Ammon's horn (tissue), 1 donor: ENCODE data around the gene TSPAN1.

Experiments
- DNase-seq: peaks from one replicate; pipeline ENCODE4 v3.0.0-alpha.2; 2016; ENCODE audit warnings: low spot score

TSPAN1 gene, protein sequence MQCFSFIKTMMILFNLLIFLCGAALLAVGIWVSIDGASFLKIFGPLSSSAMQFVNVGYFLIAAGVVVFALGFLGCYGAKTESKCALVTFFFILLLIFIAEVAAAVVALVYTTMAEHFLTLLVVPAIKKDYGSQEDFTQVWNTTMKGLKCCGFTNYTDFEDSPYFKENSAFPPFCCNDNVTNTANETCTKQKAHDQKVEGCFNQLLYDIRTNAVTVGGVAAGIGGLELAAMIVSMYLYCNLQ

DNA sequence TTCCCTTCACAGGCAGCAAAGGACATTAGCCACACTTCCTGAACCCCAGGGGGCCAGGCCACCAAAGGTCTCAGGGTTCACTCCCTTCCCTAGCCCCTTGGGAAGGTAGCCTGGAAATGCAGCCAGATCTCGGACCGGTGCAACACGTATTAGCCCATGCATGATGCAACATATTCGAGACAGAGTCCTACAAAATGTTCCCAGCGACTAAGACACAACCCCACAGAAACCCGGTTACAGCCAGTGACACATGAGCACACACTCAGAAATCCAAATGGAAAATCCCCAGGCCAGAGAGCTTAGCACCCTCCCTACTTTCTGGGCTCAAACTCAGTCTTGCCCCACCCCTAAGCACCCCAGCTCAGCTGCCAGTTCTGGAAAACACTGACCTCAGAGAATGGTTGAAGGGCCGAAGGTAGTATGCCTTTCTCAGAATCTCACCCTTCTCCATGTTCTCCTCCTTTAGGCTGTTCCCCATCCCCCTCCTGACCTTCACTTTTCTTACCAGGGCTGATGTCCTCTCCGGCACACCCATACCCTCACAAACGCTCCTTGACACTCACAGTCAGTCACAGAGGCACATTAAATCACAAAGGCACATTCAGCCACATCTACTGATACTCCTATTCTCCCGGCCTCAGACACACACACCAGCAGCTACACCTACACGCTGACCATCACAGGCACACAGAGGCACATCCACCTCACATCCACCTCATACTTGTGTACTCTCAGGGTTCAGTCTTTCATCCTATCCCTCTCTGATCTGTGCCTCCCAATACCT is at the start of gene TSPAN1:
TSS of gene TSPAN1 (plus strand) at position 640 of the 784 bp plus-strand sequence. CDS start 6,021 bp downstream, outside the sequence.
- no peak for DNase-seq

DNA sequence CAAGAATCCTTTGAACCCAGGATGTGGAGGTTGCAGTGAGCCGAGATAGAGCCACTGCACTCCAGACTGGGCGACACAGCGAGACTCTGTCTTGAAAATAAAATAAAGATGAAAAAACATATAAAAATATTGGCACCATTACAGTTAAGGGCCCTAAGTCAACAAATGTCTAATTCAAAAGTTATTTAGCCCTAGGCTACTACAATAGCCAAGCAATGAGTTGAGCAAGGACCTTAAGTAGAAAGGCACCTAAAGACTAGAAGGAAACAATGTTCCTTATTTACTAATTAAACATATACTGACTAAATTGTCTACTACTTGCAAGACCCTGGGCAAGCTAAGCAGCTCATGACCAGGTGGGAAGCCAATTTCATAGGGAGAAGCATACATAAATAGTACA is 46.5 kb upstream of the TSPAN1 start:
- no peak for DNase-seq

DNA sequence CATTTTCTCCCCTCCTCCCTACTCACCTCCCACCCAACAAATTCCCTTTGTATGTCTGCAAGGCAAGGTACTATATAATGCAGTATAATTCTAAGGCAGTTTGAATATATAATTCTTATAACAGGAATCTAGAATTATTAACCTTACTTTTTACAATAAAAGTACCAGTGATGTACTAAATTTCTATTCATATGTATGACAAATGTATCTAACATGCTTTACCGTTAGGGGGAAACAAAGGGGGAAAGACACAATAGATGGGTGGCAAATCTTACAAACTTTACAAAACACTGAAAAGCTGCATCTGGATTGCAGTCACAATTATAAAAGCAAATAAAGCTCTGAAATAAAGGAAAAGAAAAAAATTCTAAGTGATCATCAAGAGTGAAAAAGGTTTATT is 44.8 kb upstream of the TSPAN1 start:
- DNase-seq, result no peak

DNA sequence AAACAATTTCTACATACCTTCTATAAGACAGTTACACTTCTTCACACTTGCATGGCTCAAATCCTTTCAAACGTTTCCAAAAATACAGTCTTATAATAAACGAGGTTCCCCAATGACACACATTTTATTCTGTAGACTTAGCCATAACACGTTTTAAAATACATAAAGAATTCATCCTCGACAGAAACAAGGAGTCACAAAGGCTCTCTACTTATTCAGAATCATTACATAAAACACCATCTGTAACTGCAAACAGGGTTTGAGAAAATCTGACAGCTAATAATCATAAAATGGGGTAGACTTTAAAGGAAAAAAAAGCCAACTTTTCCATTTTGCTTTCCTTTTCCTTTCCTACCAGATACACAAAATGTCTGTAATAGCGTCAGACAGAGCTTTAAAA is 44.3 kb upstream of the TSPAN1 start:
- DNase-seq, result no peak

DNA sequence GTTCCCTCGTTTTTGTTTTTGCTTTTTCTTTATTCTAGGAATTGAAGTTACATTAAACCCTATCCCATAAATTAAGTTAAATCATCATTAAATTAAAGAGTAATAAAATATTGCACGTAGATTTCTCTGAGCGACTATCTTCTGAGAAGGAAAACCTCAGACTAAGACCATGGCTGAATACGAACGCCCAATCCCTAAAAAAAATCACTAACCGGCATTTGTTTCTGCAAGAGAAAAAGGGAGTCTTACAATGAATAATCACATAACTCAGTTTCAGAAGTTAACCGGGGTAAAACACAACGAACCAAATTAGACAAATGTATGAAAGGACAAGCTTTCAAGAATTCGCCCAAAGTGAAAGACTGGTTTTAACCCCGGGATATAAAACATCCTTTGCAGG is 43.8 kb upstream of the TSPAN1 start:
- no peak for DNase-seq

DNA sequence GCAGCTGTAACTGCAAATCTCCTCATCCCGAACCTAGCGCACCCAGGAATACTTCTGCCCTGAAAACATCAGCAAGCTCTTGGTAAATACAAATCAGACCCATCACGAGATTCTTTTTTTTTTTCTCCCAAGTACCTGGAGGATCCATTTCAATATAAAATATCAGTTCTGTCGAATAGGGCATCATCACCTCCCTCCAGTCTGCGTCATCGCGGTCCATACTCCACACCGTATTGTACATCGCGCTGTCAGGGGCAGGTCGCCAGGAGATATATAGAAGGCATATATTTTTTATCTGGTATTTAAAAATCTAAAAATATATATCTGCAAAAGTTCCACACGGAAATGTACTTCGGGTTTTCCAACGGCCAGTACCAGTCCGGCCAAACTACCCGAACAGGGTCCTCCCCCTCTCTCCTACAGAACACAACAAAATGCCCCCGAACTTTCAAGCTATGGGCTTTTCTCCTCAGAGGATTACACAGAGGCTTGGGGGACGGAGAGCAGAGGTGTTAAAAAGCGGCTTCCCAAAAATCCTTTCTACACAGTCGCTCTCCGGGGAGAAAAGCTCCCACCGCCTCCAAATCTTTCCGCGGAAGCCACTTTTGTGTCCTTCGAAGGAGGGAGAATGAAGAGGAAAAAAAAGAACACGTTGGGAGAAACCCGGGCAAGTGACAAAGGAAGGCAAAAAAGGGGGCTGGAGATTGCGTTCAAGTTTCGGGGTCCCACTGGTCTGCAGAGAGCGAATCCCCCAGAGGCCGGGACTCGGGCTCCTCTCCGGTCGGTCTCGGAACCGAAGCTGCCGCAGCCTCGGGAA is 43.0 kb upstream of the TSPAN1 start:
- DNase-seq, result peak; percentile 30

DNA sequence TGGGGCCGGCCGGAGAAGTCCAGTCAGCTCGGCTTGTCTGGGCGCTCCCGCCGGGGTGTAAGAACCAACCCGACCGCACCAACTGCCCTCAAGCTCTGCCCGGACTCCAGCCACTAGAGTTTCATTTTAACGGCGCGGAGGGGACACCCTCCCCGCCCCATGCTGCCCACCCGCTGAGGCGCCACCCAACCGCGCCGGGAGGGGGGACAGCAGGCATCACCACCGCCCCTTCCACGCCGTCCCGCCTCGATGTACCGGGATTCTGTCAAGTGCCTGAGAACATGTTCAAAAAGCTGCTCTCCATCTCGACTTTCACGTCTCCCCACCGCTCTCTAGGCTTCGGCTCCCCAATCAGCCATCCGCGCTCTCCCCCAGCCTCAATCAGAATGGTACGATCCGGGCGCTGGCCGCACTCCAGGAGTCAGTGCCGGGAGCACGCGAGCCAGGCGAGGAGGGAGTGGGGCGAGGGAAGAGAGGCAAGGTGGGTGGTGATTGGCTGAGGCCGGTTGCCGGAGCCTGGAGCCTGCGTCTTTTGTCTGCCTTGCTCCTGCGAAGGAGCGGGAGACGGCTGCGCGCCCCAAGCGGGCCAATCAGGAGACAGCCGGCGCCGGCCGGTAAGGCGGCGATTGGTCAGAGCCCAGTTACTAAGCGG is 42.2 kb upstream of the TSPAN1 start, which contains the start of gene PIK3R3:
TSS of gene PIK3R3 (minus strand) at position 101 of the 652 bp plus-strand sequence. CDS start 677 bp downstream, outside the sequence.
- peak; percentile 99 for DNase-seq

DNA sequence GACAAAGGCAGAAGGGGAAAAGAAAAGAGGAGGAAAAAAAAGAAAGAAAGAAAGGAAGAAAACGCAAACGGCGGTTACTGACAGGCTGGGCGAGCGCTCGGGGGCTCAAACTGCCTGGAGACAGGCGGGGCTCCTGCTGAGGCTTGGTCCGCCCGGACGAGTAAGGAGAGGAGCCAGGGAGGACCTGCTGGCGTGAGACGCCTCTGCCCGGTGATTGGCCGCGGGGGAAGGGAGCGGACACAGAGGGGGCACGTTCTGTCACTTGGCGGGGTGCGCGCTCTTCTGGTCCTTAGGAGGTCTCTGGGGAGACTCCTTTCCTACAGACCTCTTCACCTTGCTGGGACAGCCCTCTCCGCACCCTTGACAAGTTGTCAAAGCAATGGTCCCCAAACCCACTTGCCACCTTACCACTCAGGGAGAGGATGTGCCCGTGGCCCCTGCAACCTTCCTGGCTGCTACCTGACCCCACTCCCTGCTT is 41.7 kb upstream of the TSPAN1 start:
- DNase-seq, result no peak

DNA sequence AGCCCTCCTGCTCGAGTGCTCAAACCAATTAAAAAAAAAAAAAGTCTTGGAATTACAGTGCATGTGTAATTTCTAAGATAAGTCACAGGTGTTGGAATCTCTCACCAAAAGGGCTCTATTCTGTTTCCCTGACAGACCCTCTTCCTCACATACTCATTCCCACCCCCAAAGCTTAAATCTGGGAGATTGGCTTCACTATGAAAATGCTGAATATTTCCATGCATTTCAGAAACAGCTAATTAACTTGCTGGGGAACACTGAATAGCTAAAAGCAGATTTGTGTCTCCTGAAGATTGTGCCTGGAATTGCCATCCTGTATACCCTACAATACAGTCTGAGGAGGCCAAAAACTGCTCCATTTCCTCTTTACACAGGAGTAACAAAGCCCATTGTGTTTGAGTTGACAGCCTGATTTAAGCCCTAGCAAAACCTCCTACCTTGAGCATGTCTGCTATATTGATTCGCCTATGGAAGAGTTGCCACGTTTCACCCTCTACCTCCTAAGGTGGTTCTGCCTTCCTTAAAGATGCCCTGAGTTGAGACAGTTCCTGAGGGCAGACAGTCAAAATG is 41.0 kb upstream of the TSPAN1 start:
- no peak for DNase-seq

DNA sequence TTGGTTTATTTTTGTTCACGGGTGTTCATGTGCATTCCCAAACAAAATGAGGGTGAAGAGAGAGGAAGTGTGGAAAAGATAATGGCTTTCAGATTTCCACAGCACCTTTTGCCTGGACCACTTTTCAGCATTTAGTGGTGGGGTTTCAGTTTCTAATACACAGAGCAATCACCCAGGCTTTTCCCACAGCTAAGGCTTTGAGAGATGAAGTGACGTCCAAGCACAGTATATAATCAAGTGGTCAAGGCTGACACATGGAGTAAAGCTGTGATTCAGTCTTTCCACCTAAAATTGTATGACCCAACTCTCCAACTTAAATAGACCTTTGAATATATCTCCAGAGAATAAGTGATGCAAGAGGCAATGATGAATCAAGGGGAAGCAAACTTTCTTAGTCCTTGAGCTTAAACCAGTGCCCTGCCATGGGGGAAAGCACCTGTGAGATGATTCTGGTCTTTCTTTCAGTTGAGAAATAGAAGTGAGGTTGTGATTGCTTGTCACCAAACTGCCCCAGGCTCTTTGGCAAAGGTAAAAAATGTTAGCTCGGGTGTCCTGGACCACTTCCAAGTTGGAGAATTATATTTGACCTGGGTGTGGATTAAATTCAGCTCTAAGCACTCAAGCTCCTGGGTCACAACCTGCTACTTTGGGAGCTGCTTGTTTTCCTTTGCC is 40.1 kb upstream of the TSPAN1 start:
- no peak for DNase-seq

DNA sequence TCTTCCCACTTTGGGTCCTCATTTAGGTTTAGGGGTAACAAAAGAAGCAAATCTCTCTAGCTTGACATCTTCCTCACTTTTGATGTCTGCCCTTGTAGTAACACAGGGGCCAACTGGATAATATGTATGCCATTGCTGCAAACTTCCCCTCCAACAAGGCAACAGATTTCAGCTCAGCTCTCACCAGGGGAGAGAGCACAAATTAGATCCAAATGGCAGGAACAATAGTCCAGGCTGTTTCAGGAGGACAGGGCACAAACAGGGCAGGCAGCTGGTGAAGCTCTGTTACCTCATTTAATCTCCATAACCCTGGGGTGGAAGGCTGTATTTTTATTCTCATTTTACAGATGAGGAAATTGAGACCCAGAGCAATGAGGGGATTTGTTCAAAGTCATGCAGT is 38.2 kb upstream of the TSPAN1 start:
- DNase-seq, result no peak

DNA sequence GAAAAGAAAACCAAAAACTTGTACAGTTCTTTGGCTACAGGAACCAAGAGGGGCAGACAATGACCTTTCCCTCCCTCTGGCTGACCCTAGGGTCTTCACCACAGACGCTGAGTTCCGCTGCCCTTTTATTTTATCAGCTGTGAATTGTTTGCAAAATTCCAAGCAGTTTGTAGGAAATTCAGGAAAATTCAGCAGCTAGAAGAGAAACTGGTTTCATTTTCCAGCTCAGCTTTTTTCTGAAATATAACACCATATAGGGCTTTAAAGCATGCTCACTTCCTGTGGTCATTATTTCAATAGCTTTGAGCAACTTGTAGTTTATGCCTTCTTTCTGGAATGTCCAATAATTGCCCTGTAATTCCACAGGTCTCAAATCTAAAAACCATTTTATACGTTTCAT is 37.0 kb upstream of the TSPAN1 start:
- DNase-seq, result no peak

DNA sequence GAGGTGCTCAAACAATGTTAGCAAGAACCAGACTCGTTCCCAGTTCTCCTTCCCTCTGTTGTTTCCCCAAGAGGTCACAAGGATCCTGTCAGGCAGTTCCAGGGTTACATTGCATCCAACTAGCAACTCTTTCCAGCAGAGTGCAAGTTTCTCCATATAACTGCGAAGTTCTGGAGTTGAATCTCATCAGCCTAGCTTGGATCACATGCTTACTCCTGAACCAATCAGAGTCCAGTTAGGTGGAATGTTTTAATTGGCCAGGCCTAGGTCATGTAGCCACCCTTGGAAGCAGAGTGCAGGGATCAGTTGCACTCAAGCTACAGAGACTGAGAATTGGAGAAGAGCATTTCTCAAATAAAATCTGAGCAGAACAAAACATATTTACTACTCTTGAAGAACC is 26.6 kb upstream of the TSPAN1 start:
- no peak for DNase-seq

DNA sequence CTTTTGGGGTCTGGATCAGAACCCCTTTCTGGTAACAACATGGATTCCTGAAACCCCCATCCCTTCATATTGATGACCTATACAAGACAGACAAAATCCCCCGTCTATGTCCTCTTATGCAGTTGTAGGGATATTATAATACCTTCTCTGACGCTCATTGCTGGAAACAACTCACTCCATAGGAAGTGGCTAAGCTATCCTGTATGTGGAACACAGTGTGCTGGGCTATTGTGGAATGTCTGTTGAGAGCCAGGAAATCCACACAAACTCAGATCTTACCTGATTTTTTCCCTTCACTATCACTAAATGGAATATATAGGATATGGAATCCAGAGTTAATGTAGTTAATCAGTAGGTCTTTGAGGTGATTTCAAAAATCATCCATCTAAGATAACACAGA is 24.8 kb upstream of the TSPAN1 start:
- no peak for DNase-seq

DNA sequence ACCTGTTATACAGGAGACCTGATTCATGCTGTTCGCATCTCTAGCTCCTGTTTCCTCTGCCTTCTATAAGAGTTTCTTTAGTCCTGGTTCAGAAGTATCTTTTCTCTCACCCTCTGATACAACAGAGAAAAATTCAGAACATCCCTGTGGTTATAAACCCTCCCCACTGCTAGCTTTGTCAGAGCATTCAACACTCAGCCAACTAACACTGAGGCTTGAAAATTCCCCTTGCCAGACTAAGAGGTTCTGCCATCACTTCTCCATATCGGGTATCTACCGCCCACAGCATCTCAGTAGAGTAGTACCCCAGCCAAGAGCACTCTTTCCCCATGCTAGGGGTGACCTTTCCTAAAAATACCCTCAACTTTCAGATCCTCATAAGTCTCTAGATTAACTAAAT is 22.9 kb upstream of the TSPAN1 start:
- no peak for DNase-seq

DNA sequence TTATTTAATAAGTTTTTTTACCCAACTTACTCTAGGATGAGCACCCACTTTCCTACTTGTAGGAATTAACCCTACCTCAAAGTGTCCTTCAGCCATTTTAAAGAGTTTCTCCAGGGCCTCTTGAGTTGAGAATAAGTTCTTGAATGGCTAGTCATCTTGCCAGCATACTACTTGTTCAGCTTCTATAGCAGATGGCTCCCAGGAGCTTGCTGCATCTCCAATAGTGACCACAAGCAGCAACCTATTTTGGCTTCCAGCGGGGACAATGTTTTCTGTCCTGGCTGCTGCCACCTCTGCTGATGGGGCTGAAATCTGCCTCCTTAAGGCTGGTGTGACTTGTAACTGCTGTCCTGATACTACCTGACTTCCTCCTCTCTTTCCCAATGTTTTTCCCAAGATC is 21.7 kb upstream of the TSPAN1 start:
- DNase-seq, result no peak

DNA sequence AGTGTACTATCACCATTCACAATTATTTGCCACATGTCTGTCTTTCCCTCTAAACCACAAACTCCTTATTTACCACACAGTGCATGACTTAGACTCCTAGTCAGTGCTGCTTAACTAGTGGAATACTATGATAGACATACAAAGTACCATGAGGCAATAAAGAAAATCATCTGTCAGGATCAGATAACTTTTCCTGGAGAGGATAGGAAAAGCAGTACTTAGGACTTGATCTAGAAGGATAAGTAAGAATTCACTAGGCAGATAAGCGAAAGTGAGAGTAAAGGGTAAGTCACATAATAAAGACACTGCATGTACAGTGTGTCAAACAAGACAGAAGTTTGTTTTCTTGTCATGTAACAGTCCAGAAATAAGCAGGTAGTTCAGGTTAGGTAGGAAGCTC is 21.2 kb upstream of the TSPAN1 start:
- no peak for DNase-seq

DNA sequence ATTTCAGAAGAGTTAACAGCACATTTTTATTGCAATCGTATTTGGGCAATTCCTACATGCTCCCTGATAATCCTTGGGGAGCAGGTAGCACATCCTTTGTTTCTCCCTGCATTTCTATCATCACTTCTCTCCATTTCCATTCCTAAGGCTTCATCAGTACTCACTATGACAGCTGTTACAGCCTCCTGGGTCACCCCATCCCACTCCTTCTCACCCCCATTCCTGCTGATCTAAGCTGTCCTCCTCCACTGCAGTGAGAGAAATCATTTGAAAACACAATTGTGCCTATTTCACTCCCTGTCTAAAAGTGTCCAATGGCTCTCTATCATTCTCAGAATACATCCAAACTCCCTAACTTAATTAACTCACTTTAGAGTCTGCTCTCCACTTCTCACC is 17.0 kb upstream of the TSPAN1 start:
- DNase-seq, result no peak

DNA sequence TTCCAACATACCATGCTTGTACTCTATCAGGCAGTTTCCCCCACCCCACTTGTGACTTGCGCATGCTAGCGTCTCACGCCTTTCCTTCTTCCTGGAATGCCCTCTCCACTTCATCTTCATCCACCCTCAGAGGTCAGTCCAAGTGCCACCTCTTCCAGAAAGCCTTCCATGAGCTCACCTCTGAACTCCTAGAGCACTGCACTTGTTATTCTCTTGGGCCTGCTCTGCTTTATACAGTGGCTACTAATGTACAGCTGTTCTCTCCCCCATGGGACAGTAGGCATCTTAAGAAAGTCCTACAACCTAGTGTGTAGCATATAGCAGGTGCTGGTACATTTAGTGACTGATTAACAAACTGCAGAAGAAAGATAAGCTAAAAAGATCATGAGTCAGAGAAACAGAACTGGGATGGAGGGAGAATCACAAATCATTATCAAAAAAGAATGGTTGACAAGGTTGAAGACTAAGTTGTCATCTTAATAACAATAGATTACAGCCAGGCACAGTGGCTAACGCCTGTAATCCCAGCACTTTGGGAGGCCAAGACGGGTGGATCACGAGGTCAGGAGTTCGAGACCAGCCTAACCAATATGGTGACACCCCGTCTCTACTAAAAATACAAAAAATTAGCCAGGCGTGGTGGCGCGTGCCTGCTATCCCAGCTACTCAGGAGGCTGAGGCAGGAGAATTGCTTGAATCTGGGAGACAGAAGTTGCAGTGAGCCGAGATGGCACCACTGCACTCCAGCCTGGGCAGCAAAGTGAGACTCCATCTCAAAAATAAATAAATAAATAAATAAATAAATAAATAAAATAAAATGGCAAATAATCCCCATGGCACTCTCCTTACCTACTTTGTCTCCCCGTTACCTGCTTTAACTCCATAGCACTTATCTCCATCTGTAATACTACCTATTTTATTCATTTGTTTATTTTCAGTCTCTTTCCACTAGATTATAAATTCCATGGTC is 16.3 kb upstream of the TSPAN1 start:
- DNase-seq, result no peak

DNA sequence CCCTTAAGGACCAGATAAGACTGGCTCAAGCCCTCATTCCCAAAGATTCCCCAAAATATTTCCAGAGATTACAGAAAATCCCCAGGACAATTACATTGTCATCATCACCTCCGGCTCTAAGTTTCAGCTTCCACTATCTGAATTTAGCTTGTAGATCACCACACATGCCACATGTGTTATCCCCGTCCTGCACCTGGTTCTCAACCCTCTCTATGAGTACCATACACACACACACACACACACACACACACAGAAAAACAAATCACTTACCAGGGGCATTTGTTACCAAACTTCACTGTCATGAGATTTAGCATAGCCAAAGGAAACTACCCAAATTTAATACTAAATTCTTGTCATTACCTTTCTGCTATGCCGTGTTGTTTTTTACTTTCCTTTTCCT is 15.4 kb upstream of the TSPAN1 start:
- DNase-seq, result no peak
